Activated CD4-positive, alpha-beta T cell treated with anti-CD3 and anti-CD28 coated beads, Interleukin-10, Interleukin-2, amounts not matched to agents 100 ng/mL and 50 ng/mL, durations not matched to agents 16 hours and 8 hours (primary cell): ENCODE measurements around the gene MAP4K4.

Source experiments
- DNase-seq: peaks from one replicate; pipeline ENCODE4 v3.0.0-alpha.2; 2020

MAP4K4 gene

GRCh38 chr2:101697124-101698013 is at the start of gene MAP4K4:
Gene MAP4K4 (plus strand): TSS chr2:101697707. CDS start chr2:101698081, 374 bp downstream.
- peak; percentile 86 for DNase-seq

GRCh38 chr2:101653469-101653868 is 44.0 kb upstream of the MAP4K4 start:
- DNase-seq, result no peak

GRCh38 chr2:101655702-101656422 is 41.6 kb upstream of the MAP4K4 start:
- no peak for DNase-seq

GRCh38 chr2:101657787-101658186 is 39.7 kb upstream of the MAP4K4 start:
- no peak for DNase-seq

GRCh38 chr2:101658387-101658786 is 39.1 kb upstream of the MAP4K4 start:
- DNase-seq, result no peak

- DNase-seq, result no peak
Measured at GRCh38 chr2:101665312-101665711, 32.2 kb upstream of the MAP4K4 start.

- no peak for DNase-seq
Measured at GRCh38 chr2:101667823-101668222, 29.7 kb upstream of the MAP4K4 start.

GRCh38 chr2:101672047-101672446 is 25.5 kb upstream of the MAP4K4 start:
- no peak for DNase-seq

GRCh38 chr2:101673920-101674319 is 23.6 kb upstream of the MAP4K4 start:
- DNase-seq, result no peak

- DNase-seq, result peak; percentile 55
Measured at GRCh38 chr2:101675512-101675911, 22.0 kb upstream of the MAP4K4 start.

GRCh38 chr2:101676674-101677073 is 20.8 kb upstream of the MAP4K4 start:
- DNase-seq, result no peak

GRCh38 chr2:101677658-101678057 is 19.8 kb upstream of the MAP4K4 start:
- DNase-seq, result no peak

GRCh38 chr2:101678379-101678778 is 19.1 kb upstream of the MAP4K4 start:
- no peak for DNase-seq

- no peak for DNase-seq
Measured at GRCh38 chr2:101679037-101679726, 18.3 kb upstream of the MAP4K4 start.

- no peak for DNase-seq
Measured at GRCh38 chr2:101679801-101680487, 17.6 kb upstream of the MAP4K4 start.

GRCh38 chr2:101682311-101682710 is 15.2 kb upstream of the MAP4K4 start:
- DNase-seq, result no peak

GRCh38 chr2:101684313-101684712 is 13.2 kb upstream of the MAP4K4 start:
- no peak for DNase-seq

- DNase-seq, result no peak
Measured at GRCh38 chr2:101688261-101688660, 9.2 kb upstream of the MAP4K4 start.

GRCh38 chr2:101689114-101689825 is 8.2 kb upstream of the MAP4K4 start:
- DNase-seq, result no peak

- no peak for DNase-seq
Measured at GRCh38 chr2:101690547-101691152, 6.9 kb upstream of the MAP4K4 start.

- DNase-seq, result no peak
Measured at GRCh38 chr2:101692041-101692440, 5.5 kb upstream of the MAP4K4 start.

- no peak for DNase-seq
Measured at GRCh38 chr2:101692766-101693165, 4.7 kb upstream of the MAP4K4 start.
